Embryonic facial prominence (tissue), 1 donor: ENCODE data around the gene NOCT.
"Not testable (repeated sequence)": the region's sequence is repeated elsewhere in the genome, so short reads cannot be mapped to it uniquely, and the experiment has no call there.

Experiments
- DNase-seq: peaks from one replicate; pipeline ENCODE4 v3.0.0-alpha.2; 2016; ENCODE audit errors: extremely low spot score

NOCT gene

DNA sequence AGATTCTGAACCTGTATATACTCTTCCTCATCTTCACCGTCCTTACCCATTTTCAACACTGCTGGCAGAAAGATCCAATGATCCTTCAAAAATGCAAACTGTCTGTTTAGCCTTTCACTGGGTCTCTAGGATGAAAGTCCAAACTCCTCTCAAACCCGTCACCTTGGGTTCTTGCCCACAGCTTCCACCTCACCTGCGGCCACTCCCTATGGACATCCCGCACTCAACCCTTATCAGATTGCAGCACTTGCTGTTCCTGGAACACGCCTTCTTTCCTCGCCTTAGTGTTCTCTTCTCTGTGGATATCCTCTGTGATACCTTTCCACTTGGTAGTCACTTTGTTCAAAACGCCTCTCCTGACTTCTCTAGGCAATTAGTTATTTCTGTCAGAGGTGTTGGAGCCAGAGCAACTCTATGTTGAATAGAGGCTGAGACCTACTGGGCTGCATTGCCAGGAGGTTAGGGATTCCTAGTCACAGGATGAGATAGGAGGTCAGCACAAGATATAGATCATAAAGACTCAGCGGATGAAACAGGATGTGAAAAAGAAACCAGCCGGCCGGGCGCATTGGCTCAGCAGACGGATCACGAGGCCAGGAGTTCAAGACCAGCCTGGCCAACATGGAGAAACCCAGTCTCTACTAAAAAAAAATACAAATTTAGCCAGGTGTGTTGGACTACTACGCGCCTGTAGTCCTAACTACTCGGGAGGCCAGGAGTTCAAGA, 4.2 kb upstream of the NOCT start:
- no peak for DNase-seq

DNA sequence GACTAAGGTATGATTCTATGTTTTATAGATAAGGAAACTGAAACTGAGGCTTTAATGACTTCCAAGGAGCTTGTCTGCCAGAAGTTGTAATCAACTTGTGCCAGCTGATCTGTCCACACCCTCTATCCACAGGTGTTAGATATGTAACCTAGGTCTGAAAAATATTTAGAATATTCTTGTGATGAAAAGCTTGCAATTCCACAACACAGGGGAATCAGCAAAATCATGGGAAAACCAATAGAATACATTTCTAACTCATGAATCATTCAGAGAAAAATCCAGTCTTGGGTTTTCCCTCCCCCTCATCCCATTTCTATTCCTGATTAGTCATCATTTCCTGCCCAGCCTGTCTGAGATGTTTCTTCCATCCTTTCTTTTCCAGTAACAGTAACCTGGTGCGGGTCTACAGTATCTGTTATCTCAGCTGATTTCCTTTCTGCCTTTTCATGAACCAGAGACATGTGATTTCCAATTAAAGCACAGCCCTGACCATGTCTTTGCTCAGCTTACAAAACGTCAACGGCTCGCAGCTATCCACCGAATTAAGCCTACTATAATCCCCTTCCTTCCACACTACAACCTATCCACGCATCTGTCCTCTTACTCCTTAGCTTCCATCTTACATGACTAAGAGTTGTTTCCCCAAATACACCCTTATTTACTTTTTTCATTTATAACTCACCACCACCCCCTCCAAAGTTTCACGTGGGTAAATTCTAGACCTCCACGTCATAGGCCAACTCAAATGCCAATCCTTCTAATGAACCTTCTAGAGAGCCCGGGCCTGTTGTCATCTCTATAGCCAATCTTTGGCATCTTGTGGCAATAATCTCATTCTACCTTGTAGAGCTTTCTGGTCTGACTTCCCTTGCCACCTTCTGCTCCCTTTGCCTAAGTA, 961 bp upstream of the NOCT start:
- DNase-seq, result peak; percentile 25

DNA sequence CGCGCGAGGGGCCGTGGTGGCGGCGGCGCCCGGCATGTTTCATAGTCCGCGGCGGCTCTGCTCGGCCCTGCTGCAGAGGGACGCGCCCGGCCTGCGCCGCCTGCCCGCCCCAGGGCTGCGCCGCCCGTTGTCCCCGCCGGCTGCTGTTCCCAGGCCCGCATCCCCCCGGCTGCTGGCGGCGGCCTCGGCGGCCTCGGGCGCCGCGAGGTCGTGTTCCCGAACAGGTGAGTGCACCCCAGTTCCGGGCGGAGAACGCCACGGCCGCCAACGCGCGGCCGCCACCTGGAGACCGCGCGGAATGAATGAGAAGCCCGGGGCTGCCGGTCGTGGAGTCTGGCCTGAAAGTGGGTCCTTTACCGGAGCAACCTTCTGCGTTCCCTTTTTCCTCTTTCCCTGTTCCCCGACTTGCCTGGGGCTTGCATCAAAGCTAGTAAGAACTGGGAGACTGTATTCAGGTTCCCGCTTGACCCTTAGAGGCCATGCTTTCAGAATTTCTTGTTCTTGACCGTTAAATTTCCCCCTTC, 429 bp downstream of the NOCT start:
- DNase-seq, result no peak

GRCh38 chr4:139017861-139018260, 2.3 kb downstream of the NOCT start:
- DNase-seq, result no peak

GRCh38 chr4:139018501-139018900, 2.9 kb downstream of the NOCT start:
- DNase-seq, result no peak

DNA sequence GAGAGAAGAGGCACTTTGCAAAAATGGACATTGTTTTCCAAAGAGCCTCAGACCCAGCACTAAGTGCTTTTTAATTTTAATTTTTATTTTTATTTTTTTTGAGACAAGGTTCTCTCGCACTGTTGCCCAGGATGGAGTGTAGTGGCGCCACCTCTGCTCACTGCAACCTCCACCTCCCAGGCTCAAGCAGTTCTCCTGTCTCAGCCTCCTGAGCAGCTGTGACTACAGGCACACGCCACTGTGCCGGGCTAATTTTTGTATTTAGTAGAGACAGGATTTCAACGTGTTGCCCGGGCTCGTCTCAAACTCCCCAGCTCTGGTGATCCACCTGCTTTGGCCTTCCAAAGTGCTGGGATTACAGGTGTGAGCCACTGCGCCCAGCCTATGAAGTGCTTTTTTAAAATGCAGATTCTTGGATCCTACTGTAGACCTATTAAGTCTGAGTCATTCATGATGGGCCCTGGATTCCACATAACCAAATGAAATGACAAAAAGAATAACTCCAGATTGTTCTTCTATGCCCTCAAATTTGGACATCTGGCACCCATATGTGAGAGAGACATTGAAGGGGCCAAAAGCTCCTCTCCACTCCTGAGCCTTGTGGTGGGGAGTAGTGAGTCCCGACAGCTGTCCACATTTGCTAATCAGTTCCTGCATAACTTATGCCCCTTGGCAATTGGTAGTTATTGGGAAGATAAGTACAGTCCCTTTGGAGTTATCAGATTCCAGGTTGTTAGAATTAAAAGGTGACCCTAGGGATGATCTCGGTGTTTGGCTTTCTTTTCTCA, 3.6 kb downstream of the NOCT start:
- DNase-seq, result no peak

DNA sequence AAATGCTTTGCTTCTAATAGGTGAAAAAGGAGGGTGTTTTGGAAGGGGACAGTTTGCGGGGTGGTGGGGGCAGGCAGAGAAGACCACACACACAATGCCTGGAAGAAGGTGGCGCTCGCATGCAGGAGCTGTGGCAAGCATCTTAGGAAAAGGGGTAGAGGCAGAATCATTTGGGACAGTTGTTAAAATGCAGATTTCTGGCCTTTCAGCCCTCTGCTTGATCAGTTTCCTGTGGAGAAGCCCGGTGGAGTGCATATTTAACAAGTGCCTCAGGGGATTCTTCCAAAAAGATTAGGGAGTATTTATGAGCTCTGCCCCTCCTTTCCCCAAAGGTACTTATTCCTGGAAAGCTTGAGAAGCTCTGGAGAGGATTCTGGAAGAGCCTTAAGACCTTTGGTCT, 4.8 kb downstream of the NOCT start:
- DNase-seq, result no peak

- DNase-seq, result not testable (repeated sequence)
Measured at GRCh38 chr4:139021071-139021470, 5.5 kb downstream of the NOCT start.

DNA sequence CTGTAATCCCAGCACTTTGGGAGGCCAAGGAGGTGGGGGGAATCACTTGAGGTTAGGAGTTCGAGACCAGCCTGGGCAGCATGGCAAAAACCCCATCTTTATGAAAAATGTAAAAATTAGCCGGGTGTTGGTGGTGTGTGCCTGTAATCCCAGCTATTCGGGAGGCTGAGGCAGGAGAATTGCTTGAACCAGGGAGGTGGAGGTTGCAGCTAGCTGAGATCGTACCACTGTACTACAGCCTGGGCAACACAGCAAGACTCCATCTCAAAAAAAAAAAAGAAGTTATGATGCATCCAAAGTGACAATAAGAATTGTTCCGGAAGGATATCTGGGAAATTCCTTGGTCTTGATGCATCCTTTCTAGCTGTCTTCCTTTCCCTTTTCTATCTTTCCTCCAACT, 7.3 kb downstream of the NOCT start:
- DNase-seq, result no peak

DNA sequence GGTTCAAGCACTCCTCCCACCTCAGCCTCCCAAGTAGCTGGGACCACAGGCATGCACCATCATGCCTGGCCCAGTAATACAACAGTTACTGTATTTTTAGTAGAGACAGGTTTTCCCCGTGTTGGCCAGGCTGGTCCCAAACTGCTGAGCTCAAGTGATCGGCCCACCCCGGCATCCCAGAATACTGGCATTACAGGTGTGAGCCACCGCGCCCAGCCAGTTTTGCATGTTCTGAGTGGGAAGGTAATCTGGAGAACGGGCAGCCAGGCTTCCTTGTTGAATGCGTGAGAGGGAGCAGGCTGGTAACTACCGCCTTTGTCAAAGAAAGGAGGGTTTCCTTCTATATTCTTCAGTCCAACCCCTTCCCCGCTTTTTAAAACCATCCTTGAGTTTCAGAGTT, 9.1 kb downstream of the NOCT start:
- no peak for DNase-seq

DNA sequence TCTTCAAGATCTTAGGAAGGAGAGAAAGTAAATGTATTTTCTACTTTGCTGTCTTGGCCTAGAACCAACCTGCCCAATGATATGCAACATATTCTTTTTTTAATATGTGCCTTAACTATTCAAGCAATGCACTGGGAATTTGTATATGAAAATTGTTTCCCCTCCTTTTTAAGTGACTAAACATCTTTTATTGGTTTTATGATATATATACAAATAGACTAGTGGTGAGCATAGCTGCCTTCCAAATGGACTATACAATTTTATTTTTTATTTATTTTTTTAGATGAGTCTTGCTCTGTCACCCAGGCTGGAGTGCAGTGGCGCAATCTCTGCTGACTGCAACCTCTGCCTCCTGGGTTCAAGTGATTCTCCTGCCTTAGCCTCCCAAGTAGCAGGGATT, 10.3 kb downstream of the NOCT start:
- no peak for DNase-seq

- no peak for DNase-seq
Measured at GRCh38 chr4:139027776-139028175, 12.2 kb downstream of the NOCT start.

- DNase-seq, result no peak
Measured at GRCh38 chr4:139028191-139028661, 12.6 kb downstream of the NOCT start.

DNA sequence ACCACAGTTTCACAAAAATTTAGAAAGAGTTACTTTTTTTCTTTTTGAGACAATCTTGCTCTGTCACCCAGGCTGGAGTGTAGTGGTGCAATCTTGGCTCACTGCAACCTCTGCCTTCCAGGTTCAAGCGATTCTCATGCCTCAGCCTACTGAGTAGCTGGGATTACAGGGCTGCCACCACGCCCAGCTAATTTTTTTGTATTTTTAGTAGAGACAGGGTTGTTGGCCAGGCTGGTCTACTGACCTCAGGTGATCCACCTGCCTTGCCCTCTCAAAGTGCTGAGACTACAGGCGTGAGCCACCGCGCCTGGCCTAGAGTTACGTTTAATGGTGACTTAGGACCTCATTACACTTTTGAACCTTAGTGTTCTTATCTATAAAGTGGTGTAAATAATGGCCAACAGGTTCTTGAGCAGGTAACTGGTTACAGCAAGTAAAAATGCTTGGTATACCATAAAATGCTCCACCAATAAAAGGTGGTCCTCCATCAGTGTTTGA, 14.3 kb downstream of the NOCT start:
- not testable (repeated sequence) for DNase-seq

- DNase-seq, result peak; percentile 61
Measured at GRCh38 chr4:139030614-139031235, 15.1 kb downstream of the NOCT start.

- no peak for DNase-seq
Measured at GRCh38 chr4:139035650-139036049, 20.1 kb downstream of the NOCT start.

GRCh38 chr4:139036885-139037284, 21.3 kb downstream of the NOCT start:
- DNase-seq, result no peak

DNA sequence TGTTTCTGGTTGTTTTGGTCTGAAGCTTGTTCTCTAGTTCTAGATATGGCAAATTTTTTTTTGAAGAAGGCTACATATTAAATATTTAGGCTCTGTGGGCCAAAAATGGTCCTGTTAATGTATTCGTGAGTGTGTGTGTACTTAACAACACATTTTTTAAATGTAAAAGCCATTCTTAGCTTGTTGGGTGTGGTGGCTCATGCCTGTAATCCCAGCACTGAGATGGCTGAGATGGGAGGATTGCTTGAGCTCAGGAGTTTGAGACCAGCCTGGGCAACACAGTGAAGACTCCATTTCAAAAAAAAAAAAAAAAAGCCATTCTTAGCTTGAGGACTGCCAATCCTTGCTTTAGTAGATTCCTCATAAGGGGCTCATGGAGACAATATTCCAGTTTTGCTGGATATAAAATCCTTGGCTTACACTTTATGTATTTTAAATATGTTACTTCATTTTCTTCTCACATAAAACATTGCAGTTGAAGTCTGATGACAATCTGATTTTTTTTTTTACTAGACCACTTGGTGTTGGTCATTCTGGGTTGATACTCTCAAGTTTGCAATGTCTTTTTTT, 23.4 kb downstream of the NOCT start:
- no peak for DNase-seq

DNA sequence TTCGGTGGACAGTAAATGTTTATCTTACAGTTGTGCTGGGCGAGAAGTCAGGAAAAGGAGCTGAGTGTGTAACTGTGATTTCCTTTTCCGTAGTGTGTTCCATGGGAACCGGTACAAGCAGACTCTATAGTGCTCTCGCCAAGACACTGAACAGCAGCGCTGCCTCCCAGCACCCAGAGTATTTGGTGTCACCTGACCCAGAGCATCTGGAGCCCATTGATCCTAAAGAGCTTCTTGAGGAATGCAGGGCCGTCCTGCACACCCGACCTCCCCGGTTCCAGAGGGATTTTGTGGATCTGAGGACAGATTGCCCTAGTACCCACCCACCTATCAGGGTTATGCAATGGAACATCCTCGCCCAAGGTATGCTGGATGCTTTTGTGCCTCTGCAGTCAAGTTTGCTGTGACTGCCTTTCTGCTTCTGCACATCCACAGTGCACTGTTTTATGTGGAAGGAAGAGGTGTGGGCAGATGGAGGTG, 27.4 kb downstream of the NOCT start:
- DNase-seq, result no peak

- no peak for DNase-seq
Measured at GRCh38 chr4:139044291-139044690, 28.7 kb downstream of the NOCT start.

GRCh38 chr4:139048026-139048425, 32.4 kb downstream of the NOCT start:
- DNase-seq, result no peak
